ENCODE measurements around the gene ITIH3. TPM values are rescaled to one million over a fixed set of nuclear protein-coding genes. Genes with fewer than 3 reads are reported as not detected.

ITIH3 gene
- total RNA-seq, 1 donor from 2014 or later: 4.6 TPM

GRCh38 chr3:52795298-52795900 is 803 bp downstream of the ITIH3 start:
- no peak for DNase-seq (ENCODE audit: low spot score)

GRCh38 chr3:52796411-52796810 is 1.8 kb downstream of the ITIH3 start:
- DNase-seq (ENCODE audit: low spot score): no peak

GRCh38 chr3:52798376-52798977 is 3.9 kb downstream of the ITIH3 start:
- DNase-seq (ENCODE audit: low spot score): no peak

GRCh38 chr3:52798978-52799476 is 4.4 kb downstream of the ITIH3 start:
- no peak for DNase-seq (ENCODE audit: low spot score)

- no peak for DNase-seq (ENCODE audit: low spot score)
These were observed 5.5 kb downstream of the ITIH3 start for GRCh38 chr3:52800079-52800478.

DNA sequence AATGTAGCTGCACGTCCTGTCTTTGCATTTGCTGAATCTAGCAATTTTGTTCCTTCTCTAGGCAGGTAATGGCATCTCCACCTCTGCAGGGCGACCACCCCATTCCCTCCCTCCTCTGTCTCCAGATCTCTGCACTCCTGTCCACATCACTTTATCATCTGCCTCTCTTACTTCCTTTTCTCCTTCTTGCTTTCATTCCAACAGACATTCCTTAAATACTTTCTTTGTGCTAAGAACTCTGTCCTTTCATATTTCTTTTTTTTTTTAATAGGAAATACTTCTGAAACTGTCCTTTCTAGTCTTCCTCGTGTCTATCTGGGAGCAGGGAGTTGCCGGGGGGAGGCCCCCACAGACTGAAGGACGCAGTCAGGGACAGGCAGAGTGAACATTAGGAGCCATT is 7.2 kb downstream of the ITIH3 start:
- no peak for DNase-seq (ENCODE audit: low spot score)

- no peak for DNase-seq (ENCODE audit: low spot score)
These were observed 10.9 kb downstream of the ITIH3 start for GRCh38 chr3:52805270-52806039.

- no peak for DNase-seq (ENCODE audit: low spot score)
These were observed 14.6 kb downstream of the ITIH3 start for GRCh38 chr3:52809149-52809548.

DNA sequence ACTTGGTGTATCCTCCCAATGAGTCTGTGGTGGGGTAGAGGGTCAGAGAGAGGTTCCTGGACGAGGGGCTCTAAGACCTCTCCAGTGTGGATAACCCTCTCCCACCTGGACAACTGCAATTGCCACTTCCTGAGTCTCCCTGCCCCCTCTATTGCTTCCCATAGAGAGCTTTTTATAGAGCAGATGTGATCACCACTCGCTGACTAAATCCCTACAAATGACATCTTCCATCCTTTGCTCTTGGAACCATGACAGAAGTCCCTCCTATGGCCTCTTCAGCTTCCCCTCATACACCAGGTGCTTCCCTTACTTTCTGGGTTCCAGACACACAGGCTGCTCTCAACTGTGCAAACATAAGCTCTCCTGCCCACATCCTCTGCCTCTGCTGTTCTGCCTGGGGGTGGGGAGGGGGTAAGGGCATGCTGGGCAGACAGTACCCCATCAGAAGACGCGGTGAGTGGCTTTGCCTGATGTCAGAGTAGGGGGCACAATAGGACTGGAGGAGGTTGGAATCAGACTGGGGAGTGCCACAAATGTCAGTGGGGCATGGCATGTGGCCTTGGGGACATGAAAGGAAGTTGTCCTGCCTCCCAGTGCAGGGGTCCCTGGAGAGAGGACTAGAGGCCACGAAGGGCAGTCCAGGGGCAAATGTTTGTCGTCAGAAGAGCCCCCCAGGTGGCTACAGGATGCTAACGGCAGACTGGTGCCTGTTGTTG is 15.2 kb downstream of the ITIH3 start:
- no peak for DNase-seq (ENCODE audit: low spot score)

DNA sequence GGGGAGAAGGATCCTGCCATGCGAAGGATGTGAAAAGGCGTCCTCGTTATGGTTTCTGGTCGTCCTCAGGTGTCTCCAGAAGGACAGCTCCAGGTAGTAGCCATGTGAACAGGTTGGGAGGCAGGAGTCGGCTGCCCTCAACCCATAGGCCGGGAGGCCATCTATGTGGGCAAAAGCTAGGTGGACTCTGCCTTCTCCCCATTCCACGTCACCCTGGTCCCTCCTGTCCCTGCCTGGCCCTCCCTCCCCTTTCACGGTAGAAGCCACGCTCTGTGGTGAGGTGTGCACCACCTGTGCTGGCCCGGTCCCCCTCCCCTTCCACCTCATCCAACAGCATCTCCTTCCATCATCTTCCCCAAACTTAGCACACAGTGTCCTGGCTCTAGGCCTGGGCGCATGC is 16.3 kb downstream of the ITIH3 start:
- no peak for DNase-seq (ENCODE audit: low spot score)

DNA sequence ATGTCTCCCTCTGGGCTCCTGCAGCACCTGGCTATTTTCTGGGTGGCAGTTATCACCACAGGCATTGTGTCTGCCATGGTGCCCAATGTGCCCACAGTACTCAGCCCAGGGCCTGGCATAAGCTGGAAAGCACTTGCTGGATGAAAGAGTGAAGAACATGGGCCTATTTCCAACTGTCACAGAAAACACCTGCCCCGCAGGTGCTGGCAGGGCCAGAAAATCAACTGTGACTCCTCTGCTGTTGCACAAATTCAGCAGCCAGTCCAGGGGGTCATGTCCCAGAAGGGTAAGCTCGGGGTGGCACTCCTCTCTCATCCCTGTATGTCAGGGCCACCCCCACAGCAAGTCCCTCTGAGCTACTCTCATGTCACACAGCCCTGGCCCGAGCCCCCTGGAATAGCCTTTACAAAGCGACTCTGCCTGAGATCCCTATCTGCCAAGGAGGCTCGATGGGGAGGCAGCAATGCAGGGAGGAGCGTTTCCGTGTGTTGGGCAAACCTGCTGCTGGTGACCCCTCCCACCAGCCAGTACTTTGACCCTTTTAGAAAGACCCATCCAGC is 16.9 kb downstream of the ITIH3 start:
- DNase-seq (ENCODE audit: low spot score): no peak

GRCh38 chr3:52813810-52814209 is 19.2 kb downstream of the ITIH3 start:
- DNase-seq (ENCODE audit: low spot score): no peak

DNA sequence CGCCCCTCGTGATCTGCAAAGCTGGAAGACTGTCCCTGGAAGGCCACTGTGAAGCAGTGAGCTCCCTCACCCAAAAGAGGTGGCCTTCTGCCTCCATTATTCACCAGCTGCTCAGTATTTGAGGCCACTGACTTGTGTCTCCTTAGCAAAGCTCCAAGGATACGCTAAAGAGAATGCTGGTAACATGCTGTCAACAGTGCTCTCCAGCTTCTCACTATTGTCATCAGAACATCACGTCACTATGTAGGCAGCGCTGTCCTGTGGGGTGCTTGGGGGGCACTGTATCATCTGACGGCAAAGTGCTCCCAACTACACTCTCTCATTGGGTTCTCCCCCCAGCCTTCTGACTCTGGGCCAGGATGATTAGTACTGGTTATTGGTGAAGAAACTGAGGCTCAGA is 21.6 kb downstream of the ITIH3 start:
- no peak for DNase-seq (ENCODE audit: low spot score)

DNA sequence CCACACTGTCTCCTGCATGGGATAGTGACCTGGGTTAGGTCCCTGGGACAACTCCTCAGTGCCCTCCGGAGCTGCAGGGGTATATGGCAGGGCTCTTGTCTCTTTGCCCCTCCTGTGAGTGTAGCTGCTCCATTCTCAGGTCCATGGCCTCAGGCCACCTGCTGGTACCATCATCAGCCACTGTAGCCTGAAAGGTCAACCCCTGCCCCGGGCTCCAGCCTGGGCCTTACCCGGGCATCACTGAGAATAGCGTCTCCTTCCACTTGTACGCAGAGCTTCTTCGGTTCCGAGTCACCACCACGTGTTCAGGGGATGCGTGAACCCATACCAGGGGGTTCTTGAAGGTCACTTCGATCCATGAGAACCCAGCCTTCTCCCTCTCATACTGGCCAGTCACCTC is 22.1 kb downstream of the ITIH3 start:
- DNase-seq (ENCODE audit: low spot score): no peak

- no peak for DNase-seq (ENCODE audit: low spot score)
These were observed 22.6 kb downstream of the ITIH3 start for GRCh38 chr3:52817221-52817620.

DNA sequence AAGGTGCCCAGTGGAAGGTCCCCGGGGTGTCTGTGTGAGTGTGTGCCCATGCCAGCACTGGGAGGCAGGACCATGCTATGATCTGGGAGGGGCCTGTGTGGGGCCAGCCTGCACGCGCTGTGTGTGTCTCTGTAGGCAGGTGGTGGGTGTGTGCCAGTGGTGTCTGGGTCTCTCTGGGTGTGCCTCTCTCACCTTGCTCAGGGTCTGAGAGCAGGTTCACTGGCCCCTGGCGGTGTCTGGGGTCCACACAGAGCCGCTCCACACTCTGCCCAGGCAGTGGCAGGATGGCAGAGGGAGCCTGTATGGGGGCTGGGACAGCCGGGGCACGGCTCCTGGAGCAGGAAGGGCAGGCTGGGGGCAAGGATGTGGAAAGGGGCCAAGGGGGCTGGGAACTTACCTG is 23.3 kb downstream of the ITIH3 start:
- no peak for DNase-seq (ENCODE audit: low spot score)

DNA sequence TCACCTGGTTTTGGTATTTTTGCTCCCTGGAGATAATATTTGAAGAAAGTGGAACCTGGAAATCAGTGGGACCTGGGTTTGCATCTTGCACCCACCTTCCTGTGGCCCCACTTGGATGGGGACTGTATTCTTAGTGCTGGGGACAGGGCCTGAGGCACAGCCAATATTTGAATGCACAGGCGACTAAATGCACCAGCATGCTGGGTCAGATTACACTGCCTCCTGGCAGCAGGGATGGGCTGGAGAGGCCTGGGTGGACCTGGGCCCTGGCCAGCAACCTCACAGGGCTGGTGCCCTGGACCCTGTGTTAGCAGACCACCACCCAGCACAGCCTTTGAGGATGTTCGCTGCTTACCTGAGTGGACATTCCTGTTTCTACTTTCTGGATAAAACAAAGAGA is 25.3 kb downstream of the ITIH3 start:
- no peak for DNase-seq (ENCODE audit: low spot score)

GRCh38 chr3:52820736-52821135 is 26.1 kb downstream of the ITIH3 start:
- DNase-seq (ENCODE audit: low spot score): no peak

- no peak for DNase-seq (ENCODE audit: low spot score)
These were observed 27.8 kb downstream of the ITIH3 start for GRCh38 chr3:52822363-52822762.

- DNase-seq (ENCODE audit: low spot score): no peak
These were observed 29.4 kb downstream of the ITIH3 start for GRCh38 chr3:52824037-52824436.

DNA sequence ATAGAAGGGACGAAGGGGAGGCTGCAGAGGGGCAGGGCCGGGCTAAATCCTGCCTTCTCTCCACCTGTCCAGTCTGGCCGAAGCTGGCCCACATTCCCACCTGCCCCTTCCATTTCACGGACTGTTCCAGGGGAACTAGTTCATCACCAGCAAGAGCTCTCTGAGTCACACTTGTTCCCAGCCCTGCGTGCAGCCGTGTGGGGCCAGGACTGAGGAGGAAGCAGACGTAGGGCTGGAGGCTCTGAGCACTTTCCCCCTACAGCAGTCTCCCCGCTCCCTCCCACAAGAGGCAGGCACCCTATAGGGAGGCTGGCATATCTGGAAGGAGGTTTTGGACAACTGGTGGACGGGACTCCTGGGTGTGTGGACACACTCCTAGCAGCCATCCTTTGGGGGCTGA is 32.8 kb downstream of the ITIH3 start:
- DNase-seq (ENCODE audit: low spot score): no peak

- DNase-seq (ENCODE audit: low spot score): no peak
These were observed 33.3 kb downstream of the ITIH3 start for GRCh38 chr3:52827866-52828376.

Measured in ureter (tissue), 1 donor.